ENCODE results near the gene ARHGAP42.

DNA sequence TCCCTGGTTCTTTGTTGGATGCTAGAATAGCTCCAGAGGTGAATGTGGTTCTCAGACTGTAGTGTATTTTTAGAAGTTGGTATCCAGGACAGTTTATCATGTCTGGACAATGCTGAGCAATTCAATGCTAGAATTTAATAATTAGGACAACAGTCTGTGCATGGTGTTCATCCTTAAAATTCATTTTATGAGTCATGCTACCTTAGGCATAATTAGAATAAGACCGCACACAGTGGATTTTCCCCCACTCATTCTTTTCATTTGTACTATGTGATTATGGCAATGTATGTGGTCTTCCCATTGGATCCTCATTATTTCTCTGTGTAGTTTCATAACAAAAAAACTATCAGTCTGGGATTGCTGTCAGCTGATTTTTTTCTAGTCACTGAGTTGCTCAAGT, 196.7 kb downstream of the ARHGAP42 start:
- TF ChIP-seq CTCF (IDR thresholded peaks at IDR 0.05) (no peak), POLR2A (IDR thresholded peaks at IDR 0.05) (no peak)
